ENCODE results near the gene PAPSS1. TPM values are rescaled to one million over a fixed set of nuclear protein-coding genes. Genes with fewer than 3 reads are reported as not detected.

Gene PAPSS1
- polyA plus RNA-seq, 2 donors: 25.5 to 34.6 TPM

- H3K27me3 ChIP-seq (ENCODE audit: control insufficient read depth in 1 of 2, insufficient read depth in 2 of 2, low read length in 2 of 2): no peaks in the 10 kb centered on the region
- peaks cover 0 to 1% of the 10 kb centered on the region in 2 donors for H3K36me3 ChIP-seq (ENCODE audit: control insufficient read depth in 2 of 2, insufficient read depth in 2 of 2, low read length in 1 of 2)
- 64 to 85% methylated on average over 2 of the region's 2 CpGs for WGBS, 2 donors
- H3K27ac ChIP-seq (ENCODE audit: low read depth in 2 of 2, low read length in 1 of 2): no peak overlapping the region
- H3K9me3 ChIP-seq (ENCODE audit: control insufficient read depth in 2 of 2, insufficient read depth in 1 of 2, low read depth in 1 of 2, low read length in 1 of 2): no peaks in the 10 kb centered on the region
- H3K4me1 ChIP-seq (ENCODE audit: control insufficient read depth in 2 of 2, insufficient read depth in 2 of 2, low read length in 1 of 2): no peaks in the 10 kb centered on the region
- H3K4me3 ChIP-seq (ENCODE audit: low read depth in 1 of 2, low read length in 2 of 2): no peak overlapping the region
Measured at GRCh38 chr4:107619066-107619465, 101.0 kb downstream of the PAPSS1 start.

- Histone ChIP-seq H3K4me3 (ENCODE audit: low read depth in 1 of 2, low read length in 2 of 2) (no peak overlapping the region), H3K27me3 (ENCODE audit: control insufficient read depth in 1 of 2, insufficient read depth in 2 of 2, low read length in 2 of 2) (no peaks in the 10 kb centered on the region), H3K27ac (ENCODE audit: low read depth in 2 of 2, low read length in 1 of 2) (no peak overlapping the region), H3K4me1 (ENCODE audit: control insufficient read depth in 2 of 2, insufficient read depth in 2 of 2, low read length in 1 of 2) (no peaks in the 10 kb centered on the region), H3K36me3 (ENCODE audit: control insufficient read depth in 2 of 2, insufficient read depth in 2 of 2, low read length in 1 of 2) (peaks cover 0 to 2% of the 10 kb centered on the region in 2 donors), H3K9me3 (ENCODE audit: control insufficient read depth in 2 of 2, insufficient read depth in 1 of 2, low read depth in 1 of 2, low read length in 1 of 2) (no peaks in the 10 kb centered on the region)
Measured at GRCh38 chr4:107618656-107619055, 101.4 kb downstream of the PAPSS1 start.

GRCh38 chr4:107616838-107617389 is 103.1 kb downstream of the PAPSS1 start:
- no peaks in the 10 kb centered on the region for H3K4me1 ChIP-seq (ENCODE audit: control insufficient read depth in 2 of 2, insufficient read depth in 2 of 2, low read length in 1 of 2)
- H3K4me3 ChIP-seq (ENCODE audit: low read depth in 1 of 2, low read length in 2 of 2): no peak overlapping the region
- WGBS, 2 donors: 96 to 98% methylated on average over 3 of the region's 3 CpGs
- no peaks in the 10 kb centered on the region for H3K9me3 ChIP-seq (ENCODE audit: control insufficient read depth in 2 of 2, insufficient read depth in 1 of 2, low read depth in 1 of 2, low read length in 1 of 2)
- no peak overlapping the region for H3K27ac ChIP-seq (ENCODE audit: low read depth in 2 of 2, low read length in 1 of 2)
- H3K36me3 ChIP-seq (ENCODE audit: control insufficient read depth in 2 of 2, insufficient read depth in 2 of 2, low read length in 1 of 2): peaks cover 5% of the 10 kb centered on the region in 2 donors
- no peaks in the 10 kb centered on the region for H3K27me3 ChIP-seq (ENCODE audit: control insufficient read depth in 1 of 2, insufficient read depth in 2 of 2, low read length in 2 of 2)

DNA sequence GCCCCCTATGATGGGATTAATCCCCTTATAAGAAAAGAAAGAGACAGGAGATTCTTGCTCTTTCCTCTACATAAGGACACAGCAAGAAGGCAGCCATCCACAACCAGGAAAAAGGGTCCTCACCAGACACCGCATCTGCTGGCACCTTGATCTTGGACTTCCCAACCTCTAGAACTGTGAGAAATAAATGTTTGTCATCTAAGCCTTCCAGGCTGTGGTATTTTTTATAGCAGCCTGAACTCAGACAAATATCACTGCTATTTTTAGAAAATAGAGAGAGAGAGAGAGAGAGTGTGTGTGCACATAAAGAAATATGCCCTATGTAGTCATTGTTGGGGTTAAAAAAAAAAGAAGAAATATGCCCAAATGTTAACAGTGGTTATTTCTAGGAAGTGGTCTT is 104.2 kb downstream of the PAPSS1 start:
- H3K4me1 ChIP-seq (ENCODE audit: control insufficient read depth in 2 of 2, insufficient read depth in 2 of 2, low read length in 1 of 2): no peaks in the 10 kb centered on the region
- H3K27ac ChIP-seq (ENCODE audit: low read depth in 2 of 2, low read length in 1 of 2): no peak overlapping the region
- no peaks in the 10 kb centered on the region for H3K9me3 ChIP-seq (ENCODE audit: control insufficient read depth in 2 of 2, insufficient read depth in 1 of 2, low read depth in 1 of 2, low read length in 1 of 2)
- H3K36me3 ChIP-seq (ENCODE audit: control insufficient read depth in 2 of 2, insufficient read depth in 2 of 2, low read length in 1 of 2): peaks cover 5% of the 10 kb centered on the region in 2 donors
- no peak overlapping the region for H3K4me3 ChIP-seq (ENCODE audit: low read depth in 1 of 2, low read length in 2 of 2)
- no peaks in the 10 kb centered on the region for H3K27me3 ChIP-seq (ENCODE audit: control insufficient read depth in 1 of 2, insufficient read depth in 2 of 2, low read length in 2 of 2)
- WGBS, 2 donors: 97 to 98% methylated on average over 1 of the region's 1 CpG

GRCh38 chr4:107603430-107603829 is 116.6 kb downstream of the PAPSS1 start:
- Histone ChIP-seq H3K4me3 (ENCODE audit: low read depth in 1 of 2, low read length in 2 of 2) (no peak overlapping the region), H3K27ac (ENCODE audit: low read depth in 2 of 2, low read length in 1 of 2) (no peak overlapping the region), H3K4me1 (ENCODE audit: control insufficient read depth in 2 of 2, insufficient read depth in 2 of 2, low read length in 1 of 2) (no peaks in the 10 kb centered on the region), H3K27me3 (ENCODE audit: control insufficient read depth in 1 of 2, insufficient read depth in 2 of 2, low read length in 2 of 2) (no peaks in the 10 kb centered on the region), H3K9me3 (ENCODE audit: control insufficient read depth in 2 of 2, insufficient read depth in 1 of 2, low read depth in 1 of 2, low read length in 1 of 2) (no peaks in the 10 kb centered on the region), H3K36me3 (ENCODE audit: control insufficient read depth in 2 of 2, insufficient read depth in 2 of 2, low read length in 1 of 2) (no peaks in the 10 kb centered on the region)
- 69 to 74% methylated on average over 4 of the region's 4 CpGs for WGBS, 2 donors

GRCh38 chr4:107600983-107601382 is 119.1 kb downstream of the PAPSS1 start:
- Histone ChIP-seq H3K4me1 (ENCODE audit: control insufficient read depth in 2 of 2, insufficient read depth in 2 of 2, low read length in 1 of 2) (no peaks in the 10 kb centered on the region), H3K4me3 (ENCODE audit: low read depth in 1 of 2, low read length in 2 of 2) (no peak overlapping the region), H3K36me3 (ENCODE audit: control insufficient read depth in 2 of 2, insufficient read depth in 2 of 2, low read length in 1 of 2) (no peaks in the 10 kb centered on the region), H3K27me3 (ENCODE audit: control insufficient read depth in 1 of 2, insufficient read depth in 2 of 2, low read length in 2 of 2) (no peaks in the 10 kb centered on the region), H3K27ac (ENCODE audit: low read depth in 2 of 2, low read length in 1 of 2) (no peak overlapping the region), H3K9me3 (ENCODE audit: control insufficient read depth in 2 of 2, insufficient read depth in 1 of 2, low read depth in 1 of 2, low read length in 1 of 2) (no peaks in the 10 kb centered on the region)

DNA sequence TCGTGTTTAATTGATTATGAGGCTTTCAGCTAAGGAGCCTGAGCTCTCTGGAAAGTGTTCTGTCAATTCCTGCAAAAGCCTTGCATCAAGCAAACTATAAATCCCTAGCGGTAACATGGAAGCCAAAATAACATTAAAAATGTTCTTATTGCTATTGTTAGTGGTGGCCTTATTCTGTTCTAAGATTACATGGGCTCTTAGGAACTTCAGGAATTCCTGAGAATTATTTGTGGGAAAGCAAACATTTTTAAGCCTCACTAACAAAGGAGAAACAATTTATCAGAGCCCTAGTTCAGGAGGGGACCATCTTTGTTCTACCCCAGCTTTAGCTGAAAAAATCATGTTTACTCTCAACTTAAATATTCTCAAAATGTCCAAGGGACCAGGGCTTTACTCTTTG is 119.6 kb downstream of the PAPSS1 start:
- H3K4me3 ChIP-seq (ENCODE audit: low read depth in 1 of 2, low read length in 2 of 2): no peak overlapping the region
- no peaks in the 10 kb centered on the region for H3K27me3 ChIP-seq (ENCODE audit: control insufficient read depth in 1 of 2, insufficient read depth in 2 of 2, low read length in 2 of 2)
- no peaks in the 10 kb centered on the region for H3K36me3 ChIP-seq (ENCODE audit: control insufficient read depth in 2 of 2, insufficient read depth in 2 of 2, low read length in 1 of 2)
- no peak overlapping the region for H3K27ac ChIP-seq (ENCODE audit: low read depth in 2 of 2, low read length in 1 of 2)
- 37 to 62% methylated on average over 2 of the region's 2 CpGs for WGBS, 2 donors
- no peaks in the 10 kb centered on the region for H3K9me3 ChIP-seq (ENCODE audit: control insufficient read depth in 2 of 2, insufficient read depth in 1 of 2, low read depth in 1 of 2, low read length in 1 of 2)
- no peaks in the 10 kb centered on the region for H3K4me1 ChIP-seq (ENCODE audit: control insufficient read depth in 2 of 2, insufficient read depth in 2 of 2, low read length in 1 of 2)

DNA sequence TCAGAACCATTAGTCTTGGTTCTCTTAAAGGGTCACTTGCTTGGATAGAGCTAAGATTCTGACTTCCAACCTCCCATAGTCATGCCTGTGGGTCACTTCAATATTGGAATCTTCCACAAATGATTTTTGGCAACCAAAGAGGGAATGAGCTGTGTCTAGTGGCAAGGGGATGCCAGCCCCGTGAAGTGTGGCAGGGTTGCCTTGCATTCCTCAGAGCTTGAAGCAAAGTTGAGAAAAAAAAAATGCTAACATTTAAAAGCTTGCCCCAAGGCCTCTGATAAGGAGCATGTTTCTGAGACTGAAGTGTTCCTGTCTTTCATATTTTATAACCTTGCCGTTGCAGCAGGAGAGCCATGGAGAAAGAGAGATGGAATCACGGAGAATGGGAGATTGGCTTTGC is 120.2 kb downstream of the PAPSS1 start:
- WGBS, 2 donors: 62 to 66% methylated on average over 3 of the region's 3 CpGs
- no peaks in the 10 kb centered on the region for H3K27me3 ChIP-seq (ENCODE audit: control insufficient read depth in 1 of 2, insufficient read depth in 2 of 2, low read length in 2 of 2)

GRCh38 chr4:107593230-107593629 is 126.8 kb downstream of the PAPSS1 start:
- 68 to 80% methylated on average over 1 of the region's 1 CpG for WGBS, 2 donors

More for the DNA sequence above, 120.2 kb downstream of the PAPSS1 start:
- Histone ChIP-seq H3K4me3 (ENCODE audit: low read depth in 1 of 2, low read length in 2 of 2) (no peak overlapping the region), H3K9me3 (ENCODE audit: control insufficient read depth in 2 of 2, insufficient read depth in 1 of 2, low read depth in 1 of 2, low read length in 1 of 2) (no peaks in the 10 kb centered on the region), H3K27ac (ENCODE audit: low read depth in 2 of 2, low read length in 1 of 2) (no peak overlapping the region), H3K4me1 (ENCODE audit: control insufficient read depth in 2 of 2, insufficient read depth in 2 of 2, low read length in 1 of 2) (no peaks in the 10 kb centered on the region), H3K36me3 (ENCODE audit: control insufficient read depth in 2 of 2, insufficient read depth in 2 of 2, low read length in 1 of 2) (no peaks in the 10 kb centered on the region)

DNA sequence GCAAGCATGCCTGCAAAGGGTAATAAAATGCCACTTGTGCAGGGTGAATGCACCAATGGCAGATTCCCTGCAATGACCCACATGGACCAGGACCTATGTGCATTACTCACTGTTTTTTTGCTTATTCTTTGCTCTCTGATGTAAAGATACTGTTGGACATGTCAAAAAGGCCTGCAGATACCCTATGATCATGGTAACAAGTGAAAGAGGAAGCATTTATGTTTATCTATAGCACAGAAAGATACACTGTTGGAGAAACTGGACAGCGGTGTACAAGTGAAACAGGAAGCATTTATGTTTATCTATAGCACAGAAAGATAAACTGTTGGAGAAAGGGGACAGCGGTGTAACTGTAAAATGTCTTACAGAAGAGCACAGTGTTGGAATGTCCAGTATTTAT is 127.5 kb downstream of the PAPSS1 start:
- Histone ChIP-seq H3K36me3 (ENCODE audit: control insufficient read depth in 2 of 2, insufficient read depth in 2 of 2, low read length in 1 of 2) (no peaks in the 10 kb centered on the region), H3K4me3 (ENCODE audit: low read depth in 1 of 2, low read length in 2 of 2) (no peak overlapping the region), H3K27ac (ENCODE audit: low read depth in 2 of 2, low read length in 1 of 2) (no peak overlapping the region), H3K9me3 (ENCODE audit: control insufficient read depth in 2 of 2, insufficient read depth in 1 of 2, low read depth in 1 of 2, low read length in 1 of 2) (peaks cover 4 to 8% of the 10 kb centered on the region in 2 donors), H3K27me3 (ENCODE audit: control insufficient read depth in 1 of 2, insufficient read depth in 2 of 2, low read length in 2 of 2) (no peaks in the 10 kb centered on the region), H3K4me1 (ENCODE audit: control insufficient read depth in 2 of 2, insufficient read depth in 2 of 2, low read length in 1 of 2) (no peaks in the 10 kb centered on the region)
- 54 to 64% methylated on average over 2 of the region's 2 CpGs for WGBS, 2 donors

More at GRCh38 chr4:107593230-107593629, 126.8 kb downstream of the PAPSS1 start:
- no peaks in the 10 kb centered on the region for H3K4me1 ChIP-seq (ENCODE audit: control insufficient read depth in 2 of 2, insufficient read depth in 2 of 2, low read length in 1 of 2)
- H3K9me3 ChIP-seq (ENCODE audit: control insufficient read depth in 2 of 2, insufficient read depth in 1 of 2, low read depth in 1 of 2, low read length in 1 of 2): peaks cover 4 to 8% of the 10 kb centered on the region in 2 donors
- H3K4me3 ChIP-seq (ENCODE audit: low read depth in 1 of 2, low read length in 2 of 2): no peak overlapping the region
- no peak overlapping the region for H3K27ac ChIP-seq (ENCODE audit: low read depth in 2 of 2, low read length in 1 of 2)
- H3K36me3 ChIP-seq (ENCODE audit: control insufficient read depth in 2 of 2, insufficient read depth in 2 of 2, low read length in 1 of 2): no peaks in the 10 kb centered on the region
- H3K27me3 ChIP-seq (ENCODE audit: control insufficient read depth in 1 of 2, insufficient read depth in 2 of 2, low read length in 2 of 2): no peaks in the 10 kb centered on the region
